IPS DF 4.7 (cell line): ENCODE data around the gene IRX5.

Experiments used
- DNase-seq: peaks from one replicate; pipeline ENCODE4 v3.0.0-alpha.2; 2013; ENCODE audit warnings: low spot score; ENCODE audit errors: extremely low read depth

Gene IRX5

DNA sequence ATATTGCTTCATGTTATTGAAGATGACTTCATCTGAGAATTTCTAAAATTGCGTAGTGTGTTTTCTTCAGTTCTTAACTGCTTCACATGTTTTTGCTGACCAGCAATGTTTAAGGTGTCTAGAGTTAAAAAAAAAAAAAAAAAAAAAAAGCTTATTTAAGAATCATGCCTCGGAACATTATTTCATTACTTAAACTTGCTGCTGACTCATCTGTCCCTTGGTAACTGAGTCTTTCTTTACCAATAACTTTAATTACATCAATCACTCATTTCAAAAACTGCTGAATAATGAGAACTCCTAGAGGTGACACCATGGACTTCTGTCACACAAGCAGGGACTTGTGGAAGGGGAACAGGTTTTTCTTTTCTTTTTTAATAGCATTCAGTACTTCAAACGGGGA is 16.2 kb downstream of the IRX5 start:
- DNase-seq: no peak

DNA sequence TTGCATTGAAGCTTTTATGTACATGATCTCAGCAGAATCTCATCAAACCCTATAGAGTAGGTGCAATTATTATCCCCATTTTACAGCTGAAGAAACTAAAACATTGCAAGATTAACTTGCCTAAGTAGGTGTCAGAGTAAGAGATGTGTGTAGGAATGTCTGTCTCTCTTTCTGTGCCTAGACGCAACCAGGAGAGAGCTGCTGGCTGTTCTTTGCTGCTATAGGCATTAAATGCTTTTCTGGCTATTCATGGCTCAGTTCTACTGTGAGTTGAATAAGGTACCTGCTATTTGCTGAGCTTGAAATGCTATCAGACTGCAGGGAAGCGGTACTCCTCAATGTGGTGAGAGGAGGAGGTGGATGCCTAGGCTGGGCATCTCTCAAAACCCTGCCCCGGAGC is 17.0 kb downstream of the IRX5 start:
- no peak for DNase-seq

DNA sequence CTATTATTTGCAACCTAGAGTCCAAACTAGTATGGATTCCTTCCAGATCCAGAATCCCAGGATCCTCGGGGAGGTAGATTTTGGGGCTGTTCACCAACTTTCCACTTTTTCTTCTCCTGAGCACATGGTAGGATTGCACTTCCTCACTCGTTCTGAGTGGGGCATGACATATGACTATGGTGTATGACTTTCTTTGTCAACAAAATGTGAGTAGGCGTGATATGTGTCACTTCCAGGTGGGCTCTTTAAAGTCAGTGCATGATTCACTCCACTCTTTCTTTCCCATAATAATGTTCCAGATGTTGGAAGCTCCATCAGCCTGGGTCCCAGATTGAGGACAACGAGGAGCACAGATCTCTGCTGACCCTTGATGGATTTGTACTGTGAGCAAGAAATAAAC is 21.5 kb downstream of the IRX5 start:
- DNase-seq: no peak

DNA sequence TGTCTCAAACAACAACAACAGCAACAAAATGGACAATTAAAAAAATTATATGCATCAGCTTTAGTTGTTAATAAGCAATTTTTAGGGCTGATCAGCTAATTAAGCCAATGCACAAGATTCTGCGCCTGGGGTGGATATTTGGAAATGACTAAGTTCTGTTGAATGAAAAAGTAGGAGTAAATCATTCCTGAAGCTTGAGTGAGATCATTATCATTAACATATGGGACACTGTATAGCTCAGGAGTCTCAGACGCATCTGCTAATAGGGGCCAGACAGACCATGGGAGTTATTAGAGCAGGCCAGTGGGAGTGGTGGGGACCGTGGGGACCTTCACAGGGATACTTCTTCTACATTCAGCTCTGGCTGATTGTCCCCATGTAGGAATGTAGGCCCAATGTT is 22.8 kb downstream of the IRX5 start:
- DNase-seq: no peak

DNA sequence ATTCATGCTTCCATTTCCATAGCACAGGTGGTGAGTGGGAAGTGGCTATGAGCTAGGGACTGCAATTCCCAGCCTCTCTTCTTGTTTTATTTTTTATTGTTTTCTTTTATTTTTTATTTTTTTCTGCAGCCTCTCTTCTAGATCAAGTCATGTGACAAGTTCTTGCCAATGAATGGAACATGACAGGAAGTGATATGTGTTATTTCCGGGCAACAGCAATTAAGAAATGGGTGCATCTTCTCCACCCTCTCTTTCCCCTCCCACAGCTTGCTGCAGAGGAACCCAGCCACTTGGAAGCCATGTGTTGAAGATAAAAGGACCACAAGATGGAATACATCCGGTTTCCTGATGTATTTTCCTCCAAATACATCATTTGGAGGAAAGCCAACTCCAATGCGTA is 23.6 kb downstream of the IRX5 start:
- DNase-seq: no peak

DNA sequence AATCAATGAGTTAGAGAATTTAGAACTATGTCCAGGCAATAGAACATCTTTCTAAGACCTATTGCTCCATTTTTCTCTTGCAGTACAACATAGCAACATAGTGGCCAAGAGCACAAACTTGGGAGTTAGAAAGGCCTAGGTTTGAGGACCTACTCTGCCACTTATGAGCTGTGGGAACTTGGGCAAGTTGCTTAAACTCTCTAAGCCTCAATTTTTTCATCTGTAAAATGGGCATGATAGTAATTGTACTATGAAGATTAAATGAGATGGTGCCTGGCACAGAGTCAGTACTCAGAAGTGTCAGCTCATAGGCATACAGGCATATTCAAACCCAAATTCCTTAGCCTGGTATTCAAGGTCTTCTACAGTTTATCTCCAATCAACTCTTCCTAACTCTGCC is 25.1 kb downstream of the IRX5 start:
- no peak for DNase-seq

DNA sequence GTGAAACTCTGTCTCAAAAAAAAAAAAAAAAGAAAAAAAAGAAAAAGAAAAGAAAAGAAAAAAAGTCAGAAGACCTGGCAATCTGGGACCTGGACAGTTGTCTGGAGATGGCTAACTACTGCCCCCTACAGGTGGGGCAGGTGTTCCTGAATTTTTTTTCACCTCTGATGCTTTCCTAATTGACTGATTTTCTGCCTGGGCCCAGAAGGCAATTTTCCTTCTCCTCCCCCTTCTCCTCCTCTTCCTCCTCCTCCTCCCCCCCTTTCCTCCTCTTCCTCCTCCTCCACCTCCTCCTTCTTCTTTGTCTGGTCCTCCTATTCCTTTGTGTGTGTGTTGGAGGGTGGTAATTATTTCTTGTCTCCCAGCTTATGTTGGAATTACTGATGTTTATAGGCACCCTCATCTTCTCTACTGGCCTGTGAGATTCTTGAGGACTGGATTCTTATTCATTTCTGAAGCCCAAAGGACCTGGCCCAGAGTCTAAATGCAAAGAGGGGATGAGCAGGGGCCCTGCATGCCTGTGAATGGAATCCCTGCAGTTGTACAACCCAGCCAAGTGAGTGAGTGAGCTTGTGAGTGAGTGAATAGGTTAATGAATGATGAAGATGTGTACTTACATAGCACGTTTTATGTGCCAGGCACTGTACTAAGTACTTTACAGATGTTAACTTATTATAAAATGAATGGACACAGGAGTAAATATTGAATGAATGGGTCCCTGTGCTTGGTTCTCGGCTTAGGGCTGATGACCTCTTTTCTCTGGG is 26.9 kb downstream of the IRX5 start:
- no peak for DNase-seq

DNA sequence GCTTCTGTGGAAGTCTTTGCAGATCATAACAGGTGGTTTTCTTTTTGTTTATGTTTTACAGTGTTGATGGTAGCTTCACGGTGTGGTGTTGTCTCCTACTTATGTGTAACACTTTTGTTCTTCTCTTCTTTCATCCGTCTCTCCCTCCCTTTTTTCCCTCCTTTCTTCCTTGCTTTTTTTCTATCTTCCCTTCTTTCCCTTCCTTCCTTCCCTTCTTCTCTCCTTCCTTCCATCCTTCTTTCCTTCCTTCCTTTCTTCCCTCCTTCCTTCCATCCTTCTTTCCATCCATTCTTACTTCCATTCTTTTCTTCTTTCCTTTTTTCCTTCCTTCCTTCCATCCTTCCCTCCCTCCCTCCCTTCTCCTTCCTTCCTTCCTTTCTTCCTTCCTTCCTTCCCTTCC is 31.4 kb downstream of the IRX5 start:
- DNase-seq: no peak

DNA sequence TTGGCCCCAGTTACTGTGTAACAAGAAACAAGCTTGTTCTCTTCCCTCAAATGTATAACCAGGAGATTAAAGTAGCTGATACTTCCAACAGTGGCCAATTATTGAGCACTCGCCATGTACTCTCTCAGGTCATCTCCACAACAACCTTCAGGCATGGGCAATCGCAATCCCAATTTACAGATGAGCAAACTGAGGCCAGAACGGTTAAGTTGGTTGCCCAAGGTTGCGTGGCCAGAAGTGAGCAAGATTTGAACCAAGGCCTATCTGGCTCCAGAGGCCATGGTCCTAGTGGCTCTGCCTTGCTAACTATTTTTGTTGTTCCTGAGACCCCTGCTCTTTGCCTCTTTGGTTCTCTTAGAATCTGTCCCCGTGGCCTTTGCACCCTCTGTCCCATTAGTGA is 33.6 kb downstream of the IRX5 start:
- no peak for DNase-seq

DNA sequence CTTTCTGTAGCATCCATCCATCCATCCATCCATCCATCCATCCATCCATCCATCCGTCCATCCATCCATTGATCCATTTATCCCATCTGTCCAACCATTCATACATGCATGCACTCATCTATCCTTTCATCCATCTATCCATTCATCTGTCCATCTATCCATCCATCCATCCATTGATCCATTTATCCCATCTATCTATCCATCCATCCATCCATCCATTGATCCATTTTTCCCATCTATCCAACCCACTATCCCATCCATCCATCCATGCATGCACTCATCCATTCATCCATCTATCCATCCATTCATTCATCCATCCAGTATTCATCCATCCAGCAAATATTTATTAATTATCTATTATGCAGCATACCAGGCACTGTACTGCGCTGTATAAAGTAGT is 34.8 kb downstream of the IRX5 start:
- DNase-seq: no peak

DNA sequence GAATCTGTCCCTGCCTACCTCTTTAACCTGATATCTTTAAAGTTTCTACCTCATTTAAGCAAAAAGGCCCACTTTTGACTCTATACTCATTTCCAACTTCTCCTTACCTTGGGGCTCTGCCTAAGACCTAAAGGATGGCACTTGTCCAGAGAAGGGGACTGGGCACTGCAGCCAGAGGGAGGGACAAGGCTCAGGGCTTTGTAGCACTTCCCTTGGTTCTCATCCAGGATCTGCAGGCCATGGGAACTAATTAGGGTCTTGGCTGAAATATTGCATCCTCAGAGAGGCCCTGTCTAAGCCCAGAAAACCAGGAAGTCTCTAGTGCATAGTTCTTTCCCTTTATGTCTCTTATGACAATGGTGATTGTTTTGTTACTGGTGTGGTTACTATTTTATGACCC is 37.3 kb downstream of the IRX5 start:
- DNase-seq: no peak

DNA sequence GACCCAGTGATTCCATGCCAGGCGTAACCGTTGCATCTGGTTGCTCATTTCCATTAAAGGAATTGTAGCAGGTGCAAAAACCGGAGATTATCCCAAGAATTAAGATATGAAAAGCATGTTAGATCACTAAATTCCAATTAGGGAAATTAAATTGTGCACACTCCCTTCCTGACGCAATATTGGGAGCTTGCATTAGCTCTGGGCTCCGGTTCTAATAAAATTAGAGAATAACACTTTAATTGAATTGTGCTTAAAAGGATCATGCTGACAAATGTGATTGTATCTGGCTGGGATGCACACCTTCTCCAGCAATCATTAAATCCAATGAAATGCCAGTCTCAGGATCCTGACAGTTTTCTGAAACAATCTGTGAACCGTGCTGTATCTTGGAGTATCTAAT is 38.1 kb downstream of the IRX5 start:
- no peak for DNase-seq

DNA sequence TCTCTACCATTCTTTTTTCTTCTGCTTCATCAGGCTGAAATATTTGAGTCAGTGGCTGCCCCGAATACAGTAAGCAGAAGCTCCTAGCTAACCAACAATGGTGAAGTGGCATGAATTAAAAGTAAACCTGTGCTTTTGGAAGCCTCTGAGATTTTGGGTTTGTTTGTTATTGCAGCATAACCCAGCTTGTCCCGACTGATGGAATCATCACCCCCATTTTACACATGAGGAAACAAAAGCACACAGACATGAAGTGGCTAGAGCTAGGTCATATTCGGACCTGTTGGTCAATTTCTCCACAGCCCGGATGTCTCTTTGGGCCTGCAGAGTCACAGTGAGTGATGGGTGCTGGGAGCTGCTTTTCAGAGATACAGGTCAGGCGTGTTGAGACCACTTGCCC is 39.4 kb downstream of the IRX5 start:
- no peak for DNase-seq

DNA sequence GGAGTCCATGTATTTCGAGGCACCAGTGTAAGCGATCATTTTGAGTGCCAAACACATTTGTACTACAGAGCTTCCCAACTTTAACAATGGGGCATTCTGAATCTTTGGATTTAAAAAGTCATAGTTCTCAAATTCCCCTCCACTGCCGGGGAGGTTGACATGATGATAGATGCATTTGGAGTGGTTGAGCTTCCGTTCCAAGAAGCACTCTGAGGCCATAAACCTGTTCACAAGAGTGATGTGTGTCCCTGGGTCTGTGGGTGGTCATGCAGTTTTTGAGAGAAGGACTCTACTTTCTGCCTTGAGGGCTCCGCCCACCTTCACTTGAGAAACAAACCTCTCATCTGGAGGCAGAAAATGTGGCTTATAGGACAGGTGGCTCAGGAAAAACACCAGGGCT is 43.7 kb downstream of the IRX5 start:
- DNase-seq: no peak

DNA sequence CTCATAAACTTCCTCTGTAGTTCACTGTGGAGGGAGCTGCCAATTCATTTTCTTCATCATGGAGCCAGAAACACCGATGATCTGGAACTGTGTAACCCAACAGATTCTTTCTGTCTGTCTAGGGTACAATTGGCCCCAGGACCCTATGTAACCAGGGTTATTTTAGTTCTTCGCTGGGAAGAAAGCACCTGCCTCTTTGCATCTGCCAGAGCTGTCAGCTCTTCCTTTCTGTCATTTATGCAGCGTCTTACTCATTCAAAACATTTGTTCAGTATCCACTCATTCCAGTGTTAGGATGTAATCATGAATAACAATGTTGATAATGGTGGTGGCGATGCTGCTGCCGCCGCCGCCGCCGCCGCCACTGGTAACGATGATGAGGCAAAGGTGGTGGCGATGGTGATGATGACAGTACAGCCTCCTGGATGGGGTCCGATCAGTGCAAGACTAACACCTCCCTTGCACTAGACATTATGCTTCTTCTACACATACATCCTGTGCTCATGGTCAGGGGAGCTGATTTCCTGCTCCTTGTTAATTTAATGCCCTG is 46.1 kb downstream of the IRX5 start:
- no peak for DNase-seq

DNA sequence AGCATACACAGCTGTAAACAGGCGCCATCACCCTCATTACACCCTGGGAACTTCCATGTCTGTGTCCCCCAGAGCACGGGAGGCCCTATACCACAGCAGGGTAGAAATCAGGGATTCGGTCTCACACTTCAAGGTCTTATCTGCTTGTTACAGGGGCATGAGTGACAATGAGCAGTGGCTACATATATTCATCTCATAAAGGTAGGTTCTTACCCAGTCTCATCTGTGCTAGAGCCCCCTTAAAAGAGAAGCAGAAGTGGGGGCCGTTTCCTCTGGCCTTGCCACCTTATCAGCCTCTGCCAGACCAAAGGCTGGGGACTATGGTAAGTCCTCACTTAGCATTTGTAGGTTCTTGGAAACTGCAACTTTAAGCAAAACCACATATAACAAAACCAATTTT is 46.5 kb downstream of the IRX5 start:
- no peak for DNase-seq

DNA sequence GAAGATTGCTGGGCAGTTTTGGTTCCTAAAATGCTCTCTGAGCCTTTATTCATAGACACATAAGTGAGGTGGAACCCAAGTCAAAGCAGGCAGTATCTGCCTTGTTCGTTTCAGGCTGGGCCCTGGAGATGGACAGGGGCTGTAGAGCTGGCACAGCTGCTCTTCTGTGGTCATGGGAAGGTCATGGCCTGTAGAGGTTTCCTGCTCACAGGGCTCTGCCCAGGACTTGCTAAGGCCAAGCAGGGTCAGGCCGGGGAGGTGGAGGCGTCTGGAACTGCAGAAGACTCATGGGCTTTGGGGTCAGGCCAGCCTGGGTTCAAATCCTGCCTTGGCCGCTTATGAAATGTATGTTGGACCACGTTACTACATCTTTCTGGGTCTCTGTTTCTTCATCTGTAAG is 50.2 kb downstream of the IRX5 start:
- DNase-seq: no peak
